ENCODE results near the gene NCK1.

- no peak for TF ChIP-seq CTCF (IDR thresholded peaks at IDR 0.05; ENCODE audit: insufficient read depth, low read length)
- TF ChIP-seq GABPA (IDR thresholded peaks at IDR 0.05; ENCODE audit: low read depth), result no peak
- no peak for TF ChIP-seq POLR2AphosphoS5 (IDR thresholded peaks at IDR 0.05; ENCODE audit: low read depth)
- no peak for TF ChIP-seq SPI1 (IDR thresholded peaks at IDR 0.05; ENCODE audit: borderline replicate concordance, low read depth)
- TF ChIP-seq REST (IDR thresholded peaks at IDR 0.05; ENCODE audit: insufficient replicate concordance, low read depth), result no peak
Measured at GRCh38 chr3:136817448-136817847, 44.6 kb upstream of the NCK1 start.
